T-helper 2 cell treated with Interferon-gamma antibody and Interleukin-4, amounts not matched to agents 5 μg/mL and 100 μg/mL, for 36 hours (primary cell): ENCODE measurements around the gene EPB42.

Source experiments
- DNase-seq: peaks from one replicate; pipeline ENCODE4 v3.0.0; 2021; ENCODE audit warnings: low spot score
- H3K27ac Mint-ChIP-seq: one replicate; pipeline ENCODE4 v1.8.0; 2021; ENCODE audit warnings: mild to moderate bottlenecking, mixed read lengths
- H3K27me3 Mint-ChIP-seq: one replicate; pipeline ENCODE4 v1.8.0; 2021; ENCODE audit warnings: low read depth, mixed read lengths
- H3K36me3 Mint-ChIP-seq: one replicate; pipeline ENCODE4 v1.8.0; 2021; ENCODE audit warnings: low read depth, mixed read lengths
- H3K4me1 Mint-ChIP-seq: one replicate; pipeline ENCODE4 v1.8.0; 2021; ENCODE audit warnings: low read depth, mixed read lengths
- H3K4me3 Mint-ChIP-seq: one replicate; pipeline ENCODE4 v1.8.0; 2022; ENCODE audit warnings: mild to moderate bottlenecking, moderate library complexity, mixed read lengths
- H3K9me3 Mint-ChIP-seq: one replicate; pipeline ENCODE4 v1.8.0; 2021; ENCODE audit warnings: mixed read lengths

Gene EPB42

GRCh38 chr15:43250785-43251184 is 30.0 kb upstream of the EPB42 start:
- H3K9me3 Mint-ChIP-seq = no peaks in the 10 kb centered on the region
- H3K4me3 Mint-ChIP-seq = no peak overlapping the region
- no peak for DNase-seq
- H3K27ac Mint-ChIP-seq = peak overlapping the region; percentile 32
- H3K4me1 Mint-ChIP-seq = peaks cover 40% of the 10 kb centered on the region
- no peaks in the 10 kb centered on the region for H3K36me3 Mint-ChIP-seq
- H3K27me3 Mint-ChIP-seq = no peaks in the 10 kb centered on the region

GRCh38 chr15:43249699-43250203 is 28.9 kb upstream of the EPB42 start:
- H3K4me3 Mint-ChIP-seq = peak overlapping the region; percentile 42
- no peaks in the 10 kb centered on the region for H3K9me3 Mint-ChIP-seq
- peak; percentile 52 for DNase-seq
- H3K36me3 Mint-ChIP-seq = no peaks in the 10 kb centered on the region
- no peaks in the 10 kb centered on the region for H3K27me3 Mint-ChIP-seq
- H3K4me1 Mint-ChIP-seq = peaks cover 40% of the 10 kb centered on the region
- peak overlapping the region; percentile 67 for H3K27ac Mint-ChIP-seq

- Mint-ChIP-seq H3K27ac (peak overlapping the region; percentile 67), H3K36me3 (no peaks in the 10 kb centered on the region), H3K9me3 (no peaks in the 10 kb centered on the region), H3K27me3 (no peaks in the 10 kb centered on the region), H3K4me3 (peak overlapping the region; percentile 42), H3K4me1 (peaks cover 38% of the 10 kb centered on the region)
- no peak for DNase-seq
Measured at GRCh38 chr15:43249236-43249635, 28.4 kb upstream of the EPB42 start.

GRCh38 chr15:43246261-43246774 is 25.5 kb upstream of the EPB42 start:
- Mint-ChIP-seq H3K4me3 (no peak overlapping the region), H3K4me1 (peaks cover 21% of the 10 kb centered on the region), H3K9me3 (no peaks in the 10 kb centered on the region), H3K36me3 (no peaks in the 10 kb centered on the region), H3K27ac (no peak overlapping the region), H3K27me3 (no peaks in the 10 kb centered on the region)
- no peak for DNase-seq

- no peak for DNase-seq
- Mint-ChIP-seq H3K27me3 (no peaks in the 10 kb centered on the region), H3K4me3 (no peak overlapping the region), H3K27ac (no peak overlapping the region), H3K36me3 (no peaks in the 10 kb centered on the region), H3K4me1 (peaks cover 16% of the 10 kb centered on the region), H3K9me3 (no peaks in the 10 kb centered on the region)
Measured at GRCh38 chr15:43244092-43244491, 23.3 kb upstream of the EPB42 start.

- H3K9me3 Mint-ChIP-seq = no peaks in the 10 kb centered on the region
- H3K27ac Mint-ChIP-seq = no peak overlapping the region
- no peak for DNase-seq
- H3K36me3 Mint-ChIP-seq = no peaks in the 10 kb centered on the region
- H3K4me3 Mint-ChIP-seq = no peak overlapping the region
- H3K27me3 Mint-ChIP-seq = no peaks in the 10 kb centered on the region
- H3K4me1 Mint-ChIP-seq = peaks cover 14% of the 10 kb centered on the region
Measured at GRCh38 chr15:43243020-43243645, 22.3 kb upstream of the EPB42 start.

GRCh38 chr15:43242616-43243015 is 21.8 kb upstream of the EPB42 start:
- no peaks in the 10 kb centered on the region for H3K27me3 Mint-ChIP-seq
- no peak for DNase-seq
- H3K27ac Mint-ChIP-seq = no peak overlapping the region
- H3K36me3 Mint-ChIP-seq = no peaks in the 10 kb centered on the region
- no peak overlapping the region for H3K4me3 Mint-ChIP-seq
- H3K9me3 Mint-ChIP-seq = no peaks in the 10 kb centered on the region
- peaks cover 14% of the 10 kb centered on the region for H3K4me1 Mint-ChIP-seq

GRCh38 chr15:43241100-43241499 is 20.3 kb upstream of the EPB42 start:
- H3K36me3 Mint-ChIP-seq = no peaks in the 10 kb centered on the region
- H3K27me3 Mint-ChIP-seq = no peaks in the 10 kb centered on the region
- no peak for DNase-seq
- H3K9me3 Mint-ChIP-seq = no peaks in the 10 kb centered on the region
- H3K4me1 Mint-ChIP-seq = peaks cover 13% of the 10 kb centered on the region
- H3K4me3 Mint-ChIP-seq = no peak overlapping the region
- no peak overlapping the region for H3K27ac Mint-ChIP-seq

GRCh38 chr15:43239732-43240491 is 19.1 kb upstream of the EPB42 start:
- H3K27ac Mint-ChIP-seq = no peak overlapping the region
- no peaks in the 10 kb centered on the region for H3K9me3 Mint-ChIP-seq
- peak; percentile 16 for DNase-seq
- peak overlapping the region; percentile 7 for H3K4me3 Mint-ChIP-seq
- peaks cover 14% of the 10 kb centered on the region for H3K4me1 Mint-ChIP-seq
- H3K36me3 Mint-ChIP-seq = no peaks in the 10 kb centered on the region
- H3K27me3 Mint-ChIP-seq = no peaks in the 10 kb centered on the region

- no peak for DNase-seq
- H3K4me3 Mint-ChIP-seq = no peak overlapping the region
- no peaks in the 10 kb centered on the region for H3K27me3 Mint-ChIP-seq
- H3K9me3 Mint-ChIP-seq = no peaks in the 10 kb centered on the region
- no peak overlapping the region for H3K27ac Mint-ChIP-seq
- no peaks in the 10 kb centered on the region for H3K36me3 Mint-ChIP-seq
- H3K4me1 Mint-ChIP-seq = peaks cover 17% of the 10 kb centered on the region
Measured at GRCh38 chr15:43238671-43239131, 17.9 kb upstream of the EPB42 start.

GRCh38 chr15:43237842-43238470 is 17.1 kb upstream of the EPB42 start:
- H3K4me3 Mint-ChIP-seq = no peak overlapping the region
- H3K9me3 Mint-ChIP-seq = no peaks in the 10 kb centered on the region
- H3K36me3 Mint-ChIP-seq = no peaks in the 10 kb centered on the region
- no peaks in the 10 kb centered on the region for H3K27me3 Mint-ChIP-seq
- peaks cover 17% of the 10 kb centered on the region for H3K4me1 Mint-ChIP-seq
- no peak overlapping the region for H3K27ac Mint-ChIP-seq
- no peak for DNase-seq

GRCh38 chr15:43235536-43235935 is 14.7 kb upstream of the EPB42 start:
- peaks cover 17% of the 10 kb centered on the region for H3K4me1 Mint-ChIP-seq
- H3K9me3 Mint-ChIP-seq = no peaks in the 10 kb centered on the region
- H3K36me3 Mint-ChIP-seq = no peaks in the 10 kb centered on the region
- no peaks in the 10 kb centered on the region for H3K27me3 Mint-ChIP-seq
- no peak overlapping the region for H3K4me3 Mint-ChIP-seq
- no peak for DNase-seq
- H3K27ac Mint-ChIP-seq = no peak overlapping the region

GRCh38 chr15:43232289-43232874 is 11.6 kb upstream of the EPB42 start:
- H3K9me3 Mint-ChIP-seq = no peaks in the 10 kb centered on the region
- H3K4me3 Mint-ChIP-seq = no peak overlapping the region
- H3K27me3 Mint-ChIP-seq = no peaks in the 10 kb centered on the region
- no peak overlapping the region for H3K27ac Mint-ChIP-seq
- peaks cover 4% of the 10 kb centered on the region for H3K4me1 Mint-ChIP-seq
- no peak for DNase-seq
- no peaks in the 10 kb centered on the region for H3K36me3 Mint-ChIP-seq
